ENCODE data around the gene TEFM. TPM values are rescaled to one million over a fixed set of nuclear protein-coding genes. Genes with fewer than 3 reads are reported as not detected.
A peak's percentile ranks its signal among the peaks of the same experiment; 100 is the strongest.
"Not testable (repeated sequence)": the region's sequence is repeated elsewhere in the genome, so short reads cannot be mapped to it uniquely, and the experiment has no call there.

Gene TEFM
- total RNA-seq, 4 donors from 2014 or later: 7.4 to 25.9 (median 11.5) TPM

DNA sequence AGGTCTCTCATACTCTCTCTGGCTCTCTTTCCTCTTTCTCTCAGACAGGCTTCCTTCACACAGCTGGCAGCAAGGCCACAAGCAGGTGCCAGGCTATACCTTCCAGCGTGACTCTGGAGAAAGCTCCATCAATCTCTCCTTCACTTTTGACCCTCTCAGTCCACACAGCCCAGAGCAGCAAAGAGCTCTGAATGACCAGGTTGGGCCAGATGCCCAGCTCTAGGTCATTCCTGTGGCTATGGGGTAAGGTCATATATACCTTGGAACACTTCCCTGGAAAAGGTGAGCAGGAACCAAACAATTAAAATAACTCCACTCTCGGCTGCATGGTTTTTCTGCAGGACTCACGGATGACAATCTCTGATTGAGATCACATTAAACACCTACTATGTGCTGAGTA lies 24.5 kb upstream of the TEFM start:
- H3K4me3 ChIP-seq: no peak overlapping the region
- no peak for DNase-seq
- no peaks in the 10 kb centered on the region for H3K9me3 ChIP-seq
- no peaks in the 10 kb centered on the region for H3K4me1 ChIP-seq
- no peaks in the 10 kb centered on the region for H3K27me3 ChIP-seq
- TF ChIP-seq CTCF (IDR thresholded peaks at IDR 0.05) (no peak), POLR2A (IDR thresholded peaks at IDR 0.05) (no peak)
- H3K27ac ChIP-seq: no peak overlapping the region
- H3K36me3 ChIP-seq: no peaks in the 10 kb centered on the region

GRCh38 chr17:30929861-30930260 lies 23.8 kb upstream of the TEFM start:
- H3K4me3 ChIP-seq, H3K36me3 ChIP-seq, H3K27ac ChIP-seq, DNase-seq, H3K27me3 ChIP-seq, H3K4me1 ChIP-seq, H3K9me3 ChIP-seq: not testable (repeated sequence)

DNA sequence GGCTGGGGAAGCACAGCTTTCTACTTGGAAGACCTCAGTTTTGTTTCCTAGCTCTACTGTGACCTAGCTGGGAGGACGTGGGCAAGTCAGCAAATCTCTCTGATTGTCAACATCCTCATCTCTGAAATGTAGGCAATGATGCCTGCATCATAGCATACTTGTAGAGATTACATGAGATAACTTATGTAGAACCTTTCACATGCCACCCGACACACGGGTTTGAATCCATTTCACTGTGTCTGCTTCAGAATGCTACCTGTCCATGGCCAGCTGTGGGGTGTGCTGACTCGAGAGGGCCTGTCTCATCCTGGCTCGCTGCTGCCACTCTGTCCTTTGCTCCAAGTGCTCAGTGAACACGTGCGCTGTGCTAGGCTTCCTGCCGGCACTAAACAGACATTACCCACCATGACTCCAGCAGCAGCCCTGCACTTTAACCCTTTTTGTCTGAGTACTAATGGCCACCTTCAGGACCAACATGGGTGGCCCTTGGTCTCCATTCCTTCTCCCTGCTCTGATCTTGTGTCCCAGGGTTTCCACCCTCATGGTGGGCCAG lies 23.1 kb upstream of the TEFM start:
- H3K4me3 ChIP-seq: no peak overlapping the region
- DNase-seq: no peak
- no peaks in the 10 kb centered on the region for H3K27me3 ChIP-seq

DNA sequence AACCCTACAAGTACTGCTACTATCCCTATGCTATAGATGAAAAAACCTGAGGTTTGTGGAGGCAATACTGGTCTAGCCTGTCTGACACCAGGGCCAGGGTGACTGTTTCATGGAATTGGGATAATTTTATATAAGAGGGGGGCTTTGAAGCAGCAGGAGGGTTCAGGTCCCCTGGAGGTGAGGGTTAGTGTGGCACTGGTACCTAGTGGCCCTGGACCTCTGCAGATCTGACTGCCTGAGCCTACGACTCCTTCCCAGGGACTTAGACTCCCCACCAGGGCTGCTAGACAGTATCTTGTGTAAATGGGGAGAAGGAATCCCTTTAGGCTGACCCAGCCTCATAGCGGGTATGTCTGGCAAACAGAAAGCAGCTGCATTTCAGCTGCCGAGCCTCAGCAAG lies 22.5 kb upstream of the TEFM start:
- no peak for DNase-seq
- no peaks in the 10 kb centered on the region for H3K36me3 ChIP-seq
- TF ChIP-seq CTCF (IDR thresholded peaks at IDR 0.05) (no peak), POLR2A (IDR thresholded peaks at IDR 0.05) (no peak)
- no peaks in the 10 kb centered on the region for H3K4me1 ChIP-seq
- no peak overlapping the region for H3K27ac ChIP-seq
- no peaks in the 10 kb centered on the region for H3K27me3 ChIP-seq
- no peak overlapping the region for H3K4me3 ChIP-seq
- no peaks in the 10 kb centered on the region for H3K9me3 ChIP-seq

More for the DNA sequence above, 23.1 kb upstream of the TEFM start:
- no peak overlapping the region for H3K27ac ChIP-seq
- TF ChIP-seq CTCF (IDR thresholded peaks at IDR 0.05): no peak
- no peak for TF ChIP-seq POLR2A (IDR thresholded peaks at IDR 0.05)
- no peaks in the 10 kb centered on the region for H3K9me3 ChIP-seq
- no peaks in the 10 kb centered on the region for H3K4me1 ChIP-seq
- H3K36me3 ChIP-seq: no peaks in the 10 kb centered on the region

DNA sequence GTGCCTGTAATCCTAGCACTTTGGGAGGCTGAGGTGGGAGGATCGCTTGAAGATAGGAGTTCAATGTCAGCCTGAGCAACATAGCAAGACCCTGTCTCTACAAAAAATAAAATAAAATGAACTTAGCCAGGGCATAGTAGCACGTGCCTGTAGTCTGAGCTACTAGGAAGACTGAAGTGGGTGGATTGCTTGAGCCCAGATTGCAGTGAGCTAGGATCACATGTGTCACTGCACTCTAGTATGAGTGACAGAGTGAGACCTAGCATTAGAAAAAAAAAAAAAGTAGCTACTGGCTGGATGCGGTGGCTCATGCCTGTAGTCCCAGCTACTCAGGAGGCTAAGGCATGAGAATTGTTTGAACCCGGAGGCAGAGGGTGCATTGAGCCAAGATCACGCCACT lies 21.7 kb upstream of the TEFM start:
- DNase-seq: no peak
- H3K4me1 ChIP-seq: peaks cover 0 to under 1% (median under 1%) of the 10 kb centered on the region in 4 donors

GRCh38 chr17:30926516-30926915 lies 20.5 kb upstream of the TEFM start:
- peaks cover 0 to 12% of the 10 kb centered on the region in 2 donors for H3K27me3 ChIP-seq
- H3K27ac ChIP-seq: no peak overlapping the region
- no peaks in the 10 kb centered on the region for H3K36me3 ChIP-seq
- no peaks in the 10 kb centered on the region for H3K9me3 ChIP-seq
- no peak overlapping the region for H3K4me3 ChIP-seq
- peaks cover 3 to 13% (median 9%) of the 10 kb centered on the region in 4 donors for H3K4me1 ChIP-seq
- TF ChIP-seq POLR2A (IDR thresholded peaks at IDR 0.05) (no peak), CTCF (IDR thresholded peaks at IDR 0.05) (no peak)
- peak in 1 of 3 donors; percentile 1 for DNase-seq

More for the DNA sequence above, 21.7 kb upstream of the TEFM start:
- Histone ChIP-seq H3K27ac (no peak overlapping the region), H3K4me3 (no peak overlapping the region), H3K9me3 (no peaks in the 10 kb centered on the region), H3K27me3 (peaks cover 0 to 1% of the 10 kb centered on the region in 2 donors), H3K36me3 (no peaks in the 10 kb centered on the region)
- TF ChIP-seq CTCF (IDR thresholded peaks at IDR 0.05) (no peak), POLR2A (IDR thresholded peaks at IDR 0.05) (no peak)
